Spleen (tissue), 7 donors: ENCODE measurements around the gene PTEN.
"Not testable (repeated sequence)": the region's sequence is repeated elsewhere in the genome, so short reads cannot be mapped to it uniquely, and the experiment has no call there.

ENCODE experiments used
- CTCF ChIP-seq, 11 experiments: fragments of 200-600 bp in 7 of 11; fragments of 450-650 bp in 4 of 11; sonication (generic) in 4 of 11; IDR thresholded peaks in 8 of 11; conservative IDR thresholded peaks in 3 of 11; 1 replicate in 7 of 11; 2 replicates in 4 of 11; pipeline versions ENCODE4 v1.4.0 to v1.8.0; 2016 to 2021; ENCODE audit warnings: antibody characterized with exemption in 11 of 11, inconsistent platforms in 4 of 11, mild to moderate bottlenecking in 1 of 11
- POLR2A ChIP-seq, 3 donors: fragments of 450-650 bp; IDR thresholded peaks; one replicate each; pipeline ENCODE4 v1.5.1; 2017; ENCODE audit warnings: antibody characterized with exemption in 3 of 3, mild to moderate bottlenecking in 1 of 3
- POLR2AphosphoS5 ChIP-seq, 3 donors: sonication (generic); formaldehyde crosslinking; IDR thresholded peaks; one replicate each; pipeline ENCODE4 v1.5.1; 2017; ENCODE audit warnings: antibody characterized with exemption in 3 of 3
- donor health status: DM: no; HTN: no; CAD: no; lungs with moderate emphysema.
- donor health status: DM: no; HTN: no; CAD: no.
- donor health status: DM: no; HTN: no; CAD: no.

GRCh38 chr10:87897957-87898356, 34.5 kb downstream of the PTEN start:
- not testable (repeated sequence) for TF ChIP-seq POLR2A (IDR thresholded peaks at IDR 0.05); POLR2AphosphoS5 (IDR thresholded peaks at IDR 0.05); CTCF (IDR thresholded peaks at IDR 0.05 in 8 of 11, conservative IDR thresholded peaks at IDR 0.05 in 3 of 11)
